H1 (cell line): ENCODE results near the gene MYLK. TPM values are rescaled to one million over a fixed set of nuclear protein-coding genes. Genes with fewer than 3 reads are reported as not detected.

ENCODE experiments used
- CTCF ChIA-PET: fragments of 300-600 bp; sonication (Branson Sonifier 250); formaldehyde crosslinking; loops from one replicate; lab custom pipeline; 2021; ENCODE audit not compliant: partially characterized antibody; lab: Charles Lee
- POLR2A ChIA-PET: fragments of 300-600 bp; sonication (Branson Sonifier 250); formaldehyde crosslinking; loops from one replicate; lab custom pipeline; 2021; ENCODE audit warnings: inconsistent platforms; ENCODE audit not compliant: partially characterized antibody; lab: Charles Lee
- DNase-seq, 2 experiments: peaks; one replicate each; pipeline versions ENCODE4 v3.0.0 to v3.0.0-alpha.2; 2010 to 2022; ENCODE audit warnings: low spot score in 2 of 2, low read depth in 1 of 2, mixed read lengths in 1 of 2
- FAIRE-seq: peaks from 2 replicates; lab custom pipeline; 2011; peaks lifted over from hg19 to GRCh38; lab: Jason Lieb, UNC
- H2AFZ ChIP-seq: 2 replicates; pipeline ENCODE4 v1.8.1; 2012; ENCODE audit warnings: low read length, inconsistent platforms
- H2AK5ac ChIP-seq: 2 replicates; pipeline ENCODE4 v1.6.1; 2013; ENCODE audit warnings: low read depth, low read length
- H2BK120ac ChIP-seq: replicated peaks from 2 replicates; pipeline ENCODE3; 2013; ENCODE audit warnings: low read depth, low read length, inconsistent platforms
- H2BK12ac ChIP-seq: 2 replicates; pipeline ENCODE4 v1.6.1; 2013; ENCODE audit warnings: low read depth, low read length
- H2BK15ac ChIP-seq: 2 replicates; pipeline ENCODE4 v1.6.1; 2013; ENCODE audit warnings: low read length
- H2BK20ac ChIP-seq: 2 replicates; pipeline ENCODE4 v1.6.1; 2013; ENCODE audit warnings: low read length
- H2BK5ac ChIP-seq: 2 replicates; pipeline ENCODE4 v1.6.1; 2013; ENCODE audit warnings: low read depth, low read length
- H3K14ac ChIP-seq: 2 replicates; pipeline ENCODE4 v1.6.1; 2013; ENCODE audit warnings: inconsistent platforms; ENCODE audit not compliant: insufficient read length
- H3K18ac ChIP-seq: 2 replicates; pipeline ENCODE4 v1.6.1; 2013; ENCODE audit warnings: low read length; ENCODE audit errors: extremely low read depth
- H3K23ac ChIP-seq: 2 replicates; pipeline ENCODE4 v1.6.1; 2013; ENCODE audit warnings: inconsistent platforms; ENCODE audit not compliant: insufficient read length
- H3K23me2 ChIP-seq: 2 replicates; pipeline ENCODE4 v1.6.1; 2013; ENCODE audit warnings: low read depth, low read length
- H3K27ac ChIP-seq: 2 replicates; pipeline ENCODE4 v1.6.1; 2011; ENCODE audit warnings: low read depth, low read length, inconsistent platforms
- H3K27me3 ChIP-seq, 4 experiments: replicated peaks in 1 of 4; 1 replicate in 1 of 4; 2 replicates in 3 of 4; pipeline versions ENCODE4 v1.6.1 to v1.8.1; 2011 to 2013; ENCODE audit warnings: low read length in 3 of 4, mild to moderate bottlenecking in 3 of 4, inconsistent platforms in 2 of 4, mixed read lengths in 2 of 4, moderate library complexity in 1 of 4; ENCODE audit not compliant: control insufficient read depth in 3 of 4, insufficient read depth in 3 of 4; ENCODE audit errors: extremely low read depth in 1 of 4
- H3K36me3 ChIP-seq, 4 experiments: 2 replicates each; pipeline versions ENCODE4 v1.6.1 to v1.8.1; 2011 to 2013; ENCODE audit warnings: mild to moderate bottlenecking in 4 of 4, low read length in 3 of 4, moderate library complexity in 2 of 4, control low read depth in 1 of 4, inconsistent platforms in 1 of 4; ENCODE audit not compliant: insufficient read depth in 4 of 4, control insufficient read depth in 2 of 4
- H3K4ac ChIP-seq: replicated peaks from 2 replicates; pipeline ENCODE3; 2013; ENCODE audit warnings: low read length, low read depth, mixed read lengths, inconsistent platforms; ENCODE audit not compliant: insufficient read length
- H3K4me1 ChIP-seq, 4 experiments: replicated peaks in 1 of 4; 1 replicate in 1 of 4; 2 replicates in 3 of 4; pipeline versions ENCODE4 v1.6.1 to v1.8.1; 2011 to 2013; ENCODE audit warnings: low read length in 3 of 4, inconsistent platforms in 2 of 4, mixed read lengths in 1 of 4; ENCODE audit not compliant: insufficient read depth in 4 of 4, control insufficient read depth in 3 of 4
- H3K4me2 ChIP-seq, 2 experiments: 2 replicates each; pipeline versions ENCODE4 v1.6.1 to v1.8.1; 2011 to 2013; ENCODE audit warnings: low read depth in 2 of 2, low read length in 2 of 2, control low read depth in 1 of 2, inconsistent platforms in 1 of 2, mild to moderate bottlenecking in 1 of 2; ENCODE audit not compliant: insufficient read depth in 1 of 2
- H3K4me3 ChIP-seq, 4 experiments: fragments of 200-600, 300-600 bp in 1 of 4; sonication (generic), shearing (Covaris generic), sonication (Bioruptor Twin) in 1 of 4; 2 replicates each; pipeline versions ENCODE4 v1.5.1 to v1.8.1; 2011 to 2016; ENCODE audit warnings: low read length in 4 of 4, low read depth in 3 of 4, control low read depth in 2 of 4, inconsistent platforms in 2 of 4, mild to moderate bottlenecking in 2 of 4, mixed read lengths in 1 of 4, moderate library complexity in 1 of 4; ENCODE audit not compliant: insufficient read depth in 2 of 4; ENCODE audit errors: extremely low read depth in 1 of 4
- H3K56ac ChIP-seq: replicated peaks from 2 replicates; pipeline ENCODE3; 2013; ENCODE audit warnings: low read depth, mild to moderate bottlenecking, mixed read lengths, low read length, inconsistent platforms; ENCODE audit not compliant: insufficient read length
- H3K79me1 ChIP-seq: 2 replicates; pipeline ENCODE4 v1.6.1; 2013; ENCODE audit warnings: low read depth, low read length, control low read depth
- H3K79me2 ChIP-seq, 2 experiments: 2 replicates each; pipeline versions ENCODE4 v1.6.1 to v1.8.1; 2012 to 2013; ENCODE audit warnings: low read length in 2 of 2, mild to moderate bottlenecking in 2 of 2, inconsistent platforms in 1 of 2; ENCODE audit not compliant: insufficient read depth in 2 of 2, control insufficient read depth in 1 of 2
- H3K9ac ChIP-seq, 4 experiments: replicated peaks in 1 of 4; 1 replicate in 1 of 4; 2 replicates in 3 of 4; pipeline versions ENCODE4 v1.6.1 to v1.8.1; 2011 to 2013; ENCODE audit warnings: low read depth in 3 of 4, low read length in 3 of 4, control low read depth in 2 of 4, mild to moderate bottlenecking in 2 of 4, moderate library complexity in 2 of 4, inconsistent platforms in 1 of 4; ENCODE audit errors: extremely low read depth in 1 of 4
- H3K9me3 ChIP-seq, 2 experiments: 2 replicates each; pipeline versions ENCODE4 v1.6.1 to v1.8.1; 2012 to 2013; ENCODE audit warnings: mild to moderate bottlenecking in 2 of 2, moderate library complexity in 2 of 2, control low read depth in 1 of 2, inconsistent platforms in 1 of 2, low read depth in 1 of 2, low read length in 1 of 2, mixed read lengths in 1 of 2; ENCODE audit not compliant: insufficient read depth in 2 of 2
- H4K20me1 ChIP-seq, 2 experiments: replicated peaks in 1 of 2; 2 replicates each; pipeline versions ENCODE3 to v1.8.1; 2011 to 2013; ENCODE audit warnings: inconsistent platforms in 2 of 2, low read length in 2 of 2, mild to moderate bottlenecking in 1 of 2; ENCODE audit not compliant: insufficient read depth in 2 of 2, control insufficient read depth in 1 of 2
- H4K5ac ChIP-seq: 2 replicates; pipeline ENCODE4 v1.6.1; 2013; ENCODE audit warnings: low read length, low read depth, mixed read lengths, inconsistent platforms; ENCODE audit not compliant: insufficient read length
- H4K8ac ChIP-seq: 2 replicates; pipeline ENCODE4 v1.8.0; 2013; ENCODE audit warnings: mild to moderate bottlenecking, moderate library complexity, low read length, inconsistent platforms; ENCODE audit not compliant: insufficient read depth; ENCODE audit errors: extremely low read depth
- H4K91ac ChIP-seq: replicated peaks from 2 replicates; pipeline ENCODE3; 2013; ENCODE audit warnings: low read length, mixed read lengths, inconsistent platforms; ENCODE audit not compliant: insufficient read length
- BACH1 ChIP-seq: IDR thresholded peaks from 2 replicates; pipeline ENCODE4 v1.6.1; 2012; ENCODE audit warnings: low read length, improper control_type of control experiment
- BCL11A ChIP-seq, 2 experiments: IDR thresholded peaks; one replicate each; pipeline ENCODE4 v1.6.1; 2011; ENCODE audit warnings: low read depth in 2 of 2, low read length in 2 of 2, mild to moderate bottlenecking in 2 of 2
- BRCA1 ChIP-seq: IDR thresholded peaks from 2 replicates; pipeline ENCODE4 v1.6.1; 2012; ENCODE audit warnings: low read depth, low read length, improper control_type of control experiment
- CHD1 ChIP-seq: IDR thresholded peaks from 2 replicates; pipeline ENCODE4 v1.6.1; 2012; ENCODE audit warnings: low read depth, low read length, improper control_type of control experiment
- E2F6 ChIP-seq: IDR thresholded peaks from 2 replicates; pipeline ENCODE4 v1.6.1; 2012; ENCODE audit warnings: inconsistent platforms
- HDAC2 ChIP-seq, 2 experiments: fragments of 300-600 bp in 1 of 2; sonication (generic) in 1 of 2; IDR thresholded peaks; 2 replicates each; pipeline ENCODE4 v1.6.1; 2011 to 2012; ENCODE audit warnings: low read depth in 2 of 2, low read length in 2 of 2, mild to moderate bottlenecking in 2 of 2, moderate library complexity in 2 of 2, borderline replicate concordance in 1 of 2, inconsistent platforms in 1 of 2
- NRF1 ChIP-seq: IDR thresholded peaks from 2 replicates; pipeline ENCODE4 v1.6.1; 2011; ENCODE audit warnings: mild to moderate bottlenecking, low read depth, low read length, improper control_type of control experiment
- POU5F1 ChIP-seq: IDR thresholded peaks from 2 replicates; pipeline ENCODE4 v1.6.1; 2011; ENCODE audit warnings: low read depth, mild to moderate bottlenecking, low read length, moderate library complexity
- SIRT6 ChIP-seq: IDR thresholded peaks from one replicate; pipeline ENCODE4 v1.7.1; 2012; ENCODE audit warnings: low read length, inconsistent platforms
- SP2 ChIP-seq: IDR thresholded peaks from 2 replicates; pipeline ENCODE4 v1.6.1; 2012; ENCODE audit warnings: mild to moderate bottlenecking, low read length, inconsistent platforms
- SUZ12 ChIP-seq: fragments of 200-600 bp; sonication (generic); IDR thresholded peaks from 2 replicates; pipeline ENCODE4 v1.6.1; 2012; ENCODE audit warnings: mild to moderate bottlenecking, inconsistent platforms, low read length, moderate library complexity, mixed read lengths
- USF2 ChIP-seq: IDR thresholded peaks from 2 replicates; pipeline ENCODE4 v1.6.1; 2011; ENCODE audit warnings: low read length, improper control_type of control experiment
- ZNF274 ChIP-seq: IDR thresholded peaks from 2 replicates; pipeline ENCODE4 v1.7.0; 2012; ENCODE audit warnings: low read length, borderline replicate concordance; ENCODE audit errors: extremely low read depth
- WGBS, 2 experiments: shearing (Covaris generic) in 1 of 2; methylation state at CpG; one replicate each; pipeline versions ENCODE4 v1.1.6 to v1.1.7; 2013 to 2015; ENCODE audit warnings: low lambda C conversion rate in 2 of 2, mixed read lengths in 2 of 2, inconsistent platforms in 1 of 2, low coverage in 1 of 2, missing lambda C conversion rate in 1 of 2; ENCODE audit not compliant: insufficient replicate concordance in 2 of 2, insufficient coverage in 1 of 2, insufficient read length in 1 of 2; ENCODE audit errors: extremely low coverage in 1 of 2, missing lambda C conversion rate in 1 of 2; 5-methylcytosine and 5-hydroxymethylcytosine counted together
- polyA plus RNA-seq, 7 experiments: library from polyadenylated mRNA; depleted of rRNA in 3 of 7; stranded (reverse) in 5 of 7; unstranded in 2 of 7; fragments of >200 nt in 5 of 7; fragments of 200-250 nt in 2 of 7; gene quantifications; 1 replicate in 5 of 7; 2 replicates in 1 of 7; 4 replicates in 1 of 7; pipeline versions ENCODE4 v1.2.1 to v1.2.3, GENCODE V29; 2011 to 2013; ENCODE audit warnings: missing spikeins in 2 of 7, mixed read lengths in 2 of 7
- total RNA-seq: library from RNA; stranded (reverse); fragmentation: NEBNext Ultra II Directional; extraction: Animal tissue kit (Norgen Biotek cat#: 25700); gene quantifications from 2 replicates; pipeline ENCODE4 v1.2.1, GENCODE V29; 2021

Gene MYLK
- total and polyA plus RNA-seq, 2 of the 8 experiments (the other 6 are each of a cell fraction or from before 2014, with no cell fraction given): 11.6 to 21.3 TPM

GRCh38 chr3:123660141-123660675 is 223.9 kb downstream of the MYLK start:
- no peak overlapping the region for H3K23ac ChIP-seq
- no peak for FAIRE-seq
- H3K18ac ChIP-seq: no peak overlapping the region
- H2AK5ac ChIP-seq: no peak overlapping the region
- H2BK20ac ChIP-seq: no peak overlapping the region
- H4K91ac ChIP-seq: no peak overlapping the region
- H3K14ac ChIP-seq: no peak overlapping the region
- no peak for DNase-seq
- no peaks in the 10 kb centered on the region for H3K79me1 ChIP-seq
- H3K4ac ChIP-seq: no peak overlapping the region
- no peaks in the 10 kb centered on the region for H3K79me2 ChIP-seq
- H3K4me1 ChIP-seq: no peaks in the 10 kb centered on the region
- no peak overlapping the region for H3K56ac ChIP-seq
- no peak overlapping the region for H2BK120ac ChIP-seq
- no peaks in the 10 kb centered on the region for H4K20me1 ChIP-seq
- no peak overlapping the region for H3K9ac ChIP-seq
- no peak overlapping the region for H2AFZ ChIP-seq
- H3K36me3 ChIP-seq: peaks cover 0 to 8% (median 3%) of the 10 kb centered on the region in 4 experiments; a peak in 4 of 8 replicates
- POLR2A ChIA-PET: no interaction called here
- H2BK15ac ChIP-seq: no peak overlapping the region
- no peak overlapping the region for H3K4me2 ChIP-seq
- no peaks in the 10 kb centered on the region for H3K27me3 ChIP-seq
- H2BK12ac ChIP-seq: no peak overlapping the region
- H2BK5ac ChIP-seq: no peak overlapping the region
- H3K4me3 ChIP-seq: no peak overlapping the region
- CTCF ChIA-PET: interaction anchor here (3.2 to 32.0 kb wide), 3 partner anchors 13 to 63 kb away, joined by 20 to 1463 read pairs (median 355); no protein-coding TSS in a partner anchor
- 92% methylated on average over 3 of the region's 3 CpGs; no CpG with 5 or more reads in 1 of the 2 experiments for WGBS, 2 experiments
- no peaks in the 10 kb centered on the region for H3K23me2 ChIP-seq
- no peak overlapping the region for H4K5ac ChIP-seq
- H3K9me3 ChIP-seq: peaks cover 5 to 7% of the 10 kb centered on the region in 2 experiments
- H3K27ac ChIP-seq: no peak overlapping the region
- H4K8ac ChIP-seq: no peak overlapping the region
- TF ChIP-seq E2F6: no peak
- TF ChIP-seq SIRT6: no peak
- no peak for TF ChIP-seq SP2
- no peak for TF ChIP-seq USF2
- TF ChIP-seq BACH1: no peak
- TF ChIP-seq BCL11A (IDR thresholded peaks at IDR 0.05; ENCODE audit: low read depth in 2 of 2, low read length in 2 of 2): no peak
- TF ChIP-seq HDAC2 (IDR thresholded peaks at IDR 0.05; ENCODE audit: borderline replicate concordance in 1 of 2, low read depth in 2 of 2, low read length in 2 of 2): no peak
- TF ChIP-seq NRF1: no peak
- no peak for TF ChIP-seq BRCA1
- TF ChIP-seq POU5F1: no peak
- TF ChIP-seq ZNF274: no peak
- no peak for TF ChIP-seq SUZ12
- TF ChIP-seq CHD1: no peak
